Stimulated activated CD8-positive, alpha-beta memory T cell treated with anti-CD3 and anti-CD28 coated beads, Interleukin-2, amount 100 ng/mL, for 1 hour (primary cell): ENCODE data around the gene CDC25C.
A peak's percentile ranks its signal among the peaks of the same experiment; 100 is the strongest.

Source experiments
- DNase-seq, 2 donors: peaks; one replicate each; pipeline ENCODE4 v3.0.0-alpha.2; 2020; ENCODE audit warnings: low read depth in 2 of 2

The CDC25C gene

DNA sequence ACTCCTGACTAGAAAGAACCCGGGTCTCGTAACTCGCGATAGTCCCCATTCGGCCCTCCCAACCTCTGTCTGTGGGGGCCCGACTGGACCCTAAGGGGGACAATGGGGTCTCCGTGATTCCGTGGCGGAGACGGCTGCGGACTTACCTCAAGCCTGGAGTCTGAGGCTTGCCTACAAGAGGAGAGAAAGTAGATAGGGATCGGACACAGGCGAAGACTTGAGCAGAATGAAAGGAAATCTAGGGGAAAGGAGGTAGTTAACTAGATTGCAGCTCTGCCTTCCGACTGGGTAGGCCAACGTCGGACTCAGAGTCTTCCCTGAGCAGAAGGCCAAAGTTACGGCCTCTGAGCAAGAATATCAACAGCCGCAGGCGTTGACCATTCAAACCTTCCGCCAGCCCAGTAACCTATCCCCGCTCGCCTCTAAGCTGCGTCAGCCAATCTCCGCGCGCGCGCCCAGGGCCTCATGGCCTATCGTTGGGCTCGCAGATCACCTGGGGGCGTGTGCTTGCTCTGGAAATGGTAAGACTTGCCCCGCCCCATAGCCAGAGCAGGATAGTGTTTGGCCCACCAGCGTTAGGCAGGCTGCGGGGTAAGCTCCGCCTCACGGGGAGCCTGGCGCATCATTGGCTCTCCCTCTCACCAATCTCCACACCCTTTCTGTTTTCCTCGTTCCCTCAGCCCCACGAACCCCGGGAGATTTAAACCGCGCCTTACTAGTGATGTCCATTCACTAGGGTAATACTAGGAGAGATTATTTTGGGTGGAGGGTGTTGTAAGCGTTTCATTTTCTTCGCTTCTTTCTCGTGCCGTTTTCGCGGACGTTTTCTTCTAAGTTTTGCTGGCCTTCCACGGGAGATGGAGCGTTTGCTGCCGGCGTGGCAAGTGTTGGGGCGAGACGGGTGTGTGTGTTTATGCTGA is at the start of gene CDC25C:
TSS of gene CDC25C (minus strand) at position 356 of the 920 bp plus-strand sequence. CDS start 624 bp downstream, outside the sequence.
- peak; percentile 84 to 93 for DNase-seq

DNA sequence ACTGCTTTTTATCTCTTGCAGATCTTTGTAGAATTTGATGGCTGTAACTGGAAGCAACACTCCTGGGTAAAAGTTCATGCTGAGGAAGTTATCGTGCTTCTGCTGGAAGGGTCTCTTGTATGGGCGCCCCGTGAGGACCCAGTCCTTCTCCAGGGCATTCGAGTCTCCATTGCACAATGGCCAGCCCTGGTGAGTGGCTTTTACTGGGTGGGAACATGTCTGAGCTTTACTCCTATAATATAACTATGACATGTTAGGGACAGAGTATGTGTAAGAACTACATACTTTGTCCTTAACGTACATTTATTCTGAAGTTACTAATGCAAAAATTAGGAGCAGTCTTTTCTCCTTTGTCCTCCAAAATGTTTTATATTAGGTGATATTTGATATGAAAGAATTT is 41.0 kb upstream of the CDC25C start:
- DNase-seq = no peak

- no peak for DNase-seq
These were observed 40.6 kb upstream of the CDC25C start for GRCh38 chr5:138372225-138372624.

DNA sequence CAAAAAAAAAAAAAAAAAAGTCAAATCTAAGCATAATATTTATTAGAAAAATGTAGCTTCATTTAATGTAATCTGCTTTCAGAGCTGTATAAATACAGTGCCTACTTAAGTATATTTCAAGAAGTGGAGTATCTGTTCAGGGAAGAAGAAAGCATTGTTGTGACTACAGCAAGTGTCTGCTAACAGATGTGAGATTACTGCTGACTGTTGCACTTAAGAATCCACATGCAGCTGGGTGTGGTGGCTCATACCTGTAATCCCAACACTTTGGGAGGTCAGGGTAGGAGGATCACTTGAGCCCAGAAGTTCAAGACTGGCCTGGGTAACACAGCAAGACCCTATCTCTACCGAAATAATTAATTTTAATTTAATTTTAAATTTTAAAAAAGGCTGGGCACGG is 39.9 kb upstream of the CDC25C start:
- no peak for DNase-seq

GRCh38 chr5:138370537-138370936 is 38.9 kb upstream of the CDC25C start:
- no peak for DNase-seq

- DNase-seq = no peak
These were observed 38.1 kb upstream of the CDC25C start for GRCh38 chr5:138369706-138370105.

DNA sequence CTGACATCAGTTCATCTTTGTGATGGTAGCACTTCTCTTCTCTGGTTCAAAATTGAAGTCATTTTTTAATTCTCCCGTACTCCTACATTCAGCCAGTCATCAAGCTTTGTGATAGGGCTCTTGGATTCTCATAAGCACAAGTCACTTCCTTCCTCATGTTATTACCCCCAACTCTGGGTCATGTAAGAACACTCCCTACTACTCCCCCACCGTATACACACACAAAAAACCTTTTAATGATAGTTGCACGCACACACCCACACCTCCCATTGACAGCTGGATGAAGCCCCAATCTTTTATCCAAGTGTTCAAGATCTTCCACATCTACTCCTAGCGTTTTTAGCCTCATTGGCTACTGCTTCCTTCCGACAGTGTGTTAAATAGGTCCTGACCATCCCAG is 37.7 kb upstream of the CDC25C start:
- no peak for DNase-seq

DNA sequence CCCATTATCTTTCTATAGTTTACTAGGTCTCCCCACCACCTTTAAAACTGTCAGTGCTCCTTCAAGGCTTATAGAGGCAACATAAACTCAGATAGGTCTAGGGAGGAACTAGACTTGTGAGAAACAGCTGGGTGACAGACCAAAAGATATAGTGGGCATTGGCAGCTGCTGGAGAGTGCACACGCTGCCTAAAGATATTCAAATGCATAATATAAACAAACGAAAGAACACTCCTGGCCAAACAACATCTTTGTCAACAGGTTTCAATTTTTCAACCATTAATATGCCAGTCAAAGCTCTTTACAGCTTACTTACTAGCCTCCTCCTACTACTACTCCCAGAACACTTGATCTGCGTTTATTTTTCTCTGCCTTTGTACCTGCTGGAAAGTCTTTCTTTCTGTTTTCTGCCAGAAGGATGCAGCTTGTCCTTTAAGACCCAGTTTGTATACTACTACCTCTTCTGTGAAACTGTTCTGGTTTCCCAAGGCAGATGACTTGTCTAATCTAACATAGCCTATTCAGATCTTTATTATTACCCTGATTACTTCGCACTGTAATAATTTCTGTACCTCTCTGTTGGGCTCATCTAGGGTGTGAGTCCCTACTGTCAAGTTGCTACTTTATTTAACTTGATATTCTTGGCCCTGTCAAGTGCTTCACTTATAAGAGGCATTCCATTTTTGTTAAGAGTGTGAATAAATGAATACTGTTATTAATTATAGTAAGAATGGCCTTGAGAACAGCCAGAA is 35.2 kb upstream of the CDC25C start:
- DNase-seq = no peak

DNA sequence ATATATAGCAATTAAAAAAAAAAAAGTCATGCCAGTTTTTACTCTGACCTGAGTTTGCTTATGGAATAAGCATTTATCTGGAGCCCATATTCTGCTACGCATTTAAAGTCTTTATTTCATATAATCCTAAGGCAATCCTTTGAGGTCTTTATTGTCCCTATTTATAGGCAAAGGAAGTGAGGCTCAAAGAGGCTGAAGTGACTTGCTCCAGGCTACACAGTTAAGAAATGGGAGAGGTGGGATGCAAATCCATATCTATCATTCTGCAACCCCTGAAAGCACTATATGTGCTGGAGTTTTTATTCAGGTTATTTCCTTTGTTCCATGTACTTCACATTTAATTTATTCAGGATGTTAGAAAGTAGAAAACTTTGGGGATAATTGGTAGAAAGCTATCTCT is 33.0 kb upstream of the CDC25C start:
- DNase-seq = no peak

DNA sequence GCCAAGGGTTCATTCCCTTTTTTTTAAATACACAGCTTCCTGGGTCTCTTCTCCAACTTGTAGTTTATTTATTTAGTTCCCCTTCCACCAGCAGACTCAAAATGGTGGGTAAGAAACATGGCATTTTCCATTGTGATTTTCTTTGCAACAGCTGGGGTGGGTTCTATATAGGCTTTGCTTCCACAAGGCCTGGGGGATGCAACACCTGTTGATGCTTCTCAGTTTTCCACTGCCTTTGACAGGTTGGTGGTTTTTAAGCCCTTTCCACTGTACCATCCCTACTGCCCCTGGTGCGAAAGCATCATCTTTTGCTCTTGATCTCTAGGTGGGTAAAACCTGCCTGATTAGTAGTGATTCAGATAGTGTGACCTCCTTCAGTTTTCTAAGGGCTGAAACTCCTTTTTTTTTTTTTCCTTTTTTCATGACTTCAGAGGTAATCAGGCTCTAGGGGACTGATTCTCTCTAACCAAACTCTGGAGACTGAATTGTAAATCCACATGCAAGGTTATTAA is 29.4 kb upstream of the CDC25C start:
- DNase-seq = no peak

GRCh38 chr5:138359621-138360020 is 28.0 kb upstream of the CDC25C start:
- no peak for DNase-seq

- no peak for DNase-seq
These were observed 23.3 kb upstream of the CDC25C start for GRCh38 chr5:138354926-138355378.

- no peak for DNase-seq
These were observed 22.8 kb upstream of the CDC25C start for GRCh38 chr5:138354387-138354786.

GRCh38 chr5:138353560-138354080 is 22.0 kb upstream of the CDC25C start:
- DNase-seq = no peak

DNA sequence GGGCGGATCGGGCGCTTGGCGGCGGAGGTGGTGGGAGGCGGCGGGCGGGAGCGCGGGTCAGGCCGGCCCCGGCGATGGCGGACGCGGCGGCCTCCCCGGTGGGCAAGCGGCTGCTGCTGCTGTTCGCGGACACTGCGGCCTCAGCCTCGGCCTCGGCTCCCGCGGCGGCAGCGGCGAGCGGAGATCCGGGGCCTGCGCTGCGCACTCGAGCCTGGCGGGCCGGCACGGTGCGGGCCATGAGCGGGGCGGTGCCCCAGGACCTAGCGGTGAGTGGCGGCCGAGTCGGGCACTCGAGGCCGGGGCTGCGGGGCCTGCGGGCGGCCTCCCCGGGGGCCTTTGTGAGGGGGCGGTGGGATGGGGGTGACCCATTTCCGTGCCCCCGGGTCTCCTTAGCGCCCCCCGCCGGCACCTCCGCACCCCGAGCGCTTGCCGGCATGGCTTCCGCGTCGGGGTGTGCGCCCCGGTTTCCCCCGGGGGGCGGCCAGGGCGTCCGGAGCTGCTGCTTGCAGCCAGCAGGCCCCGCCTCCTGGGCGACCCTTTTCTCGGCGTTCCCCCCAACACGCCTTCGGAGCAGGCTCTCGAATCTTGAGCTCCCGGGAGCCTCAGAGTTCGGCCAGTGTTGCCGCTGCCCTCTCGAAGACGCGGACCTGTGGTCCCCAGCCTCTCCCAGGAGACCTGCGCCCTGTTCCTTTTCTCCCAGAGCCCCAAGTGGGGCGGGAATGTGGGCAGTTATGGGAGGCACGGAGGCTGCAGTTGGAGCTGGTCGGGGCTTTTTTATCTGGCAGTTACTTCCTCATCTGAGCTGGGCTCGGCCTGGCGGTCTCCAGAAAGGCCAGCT is 21.3 kb upstream of the CDC25C start:
- peak; percentile 46 to 61 for DNase-seq

DNA sequence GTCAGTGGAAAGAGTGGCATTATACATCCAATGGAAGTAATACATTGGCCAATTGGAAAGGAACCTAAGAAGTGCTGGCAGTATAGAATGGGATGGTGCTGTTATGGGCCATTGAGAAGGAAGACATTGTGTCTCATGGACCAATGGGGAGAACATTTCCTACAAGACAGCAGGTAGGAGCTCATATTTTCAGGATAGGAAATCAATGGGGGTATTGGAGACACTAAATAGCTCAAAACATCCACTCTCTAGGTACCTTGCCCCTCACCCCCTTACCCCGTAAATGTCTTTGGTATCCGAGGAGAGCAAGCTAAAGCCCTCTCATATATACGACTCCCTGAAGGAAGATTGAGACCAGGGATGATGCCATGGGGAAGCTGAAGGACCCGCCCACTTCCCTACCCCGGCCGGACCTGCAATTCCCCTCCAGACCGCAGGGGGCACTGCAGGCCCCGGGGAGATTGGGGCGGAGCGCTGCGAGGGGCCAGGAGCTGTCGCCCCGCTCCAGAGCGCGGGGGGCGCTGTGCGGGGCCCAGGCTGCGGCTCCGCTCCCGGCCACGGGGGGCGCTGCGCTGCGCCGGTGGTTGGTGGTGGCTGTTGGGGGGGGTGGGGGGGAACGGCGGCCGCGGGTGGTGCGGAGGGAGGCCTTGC is 20.6 kb upstream of the CDC25C start, which contains the start of gene KDM3B:
TSS of gene KDM3B (plus strand) at position 615 of the 651 bp plus-strand sequence. CDS start 111 bp downstream, outside the sequence.
- DNase-seq = peak; percentile 86 to 87

- DNase-seq = no peak
These were observed 19.9 kb upstream of the CDC25C start for GRCh38 chr5:138351517-138351916.

DNA sequence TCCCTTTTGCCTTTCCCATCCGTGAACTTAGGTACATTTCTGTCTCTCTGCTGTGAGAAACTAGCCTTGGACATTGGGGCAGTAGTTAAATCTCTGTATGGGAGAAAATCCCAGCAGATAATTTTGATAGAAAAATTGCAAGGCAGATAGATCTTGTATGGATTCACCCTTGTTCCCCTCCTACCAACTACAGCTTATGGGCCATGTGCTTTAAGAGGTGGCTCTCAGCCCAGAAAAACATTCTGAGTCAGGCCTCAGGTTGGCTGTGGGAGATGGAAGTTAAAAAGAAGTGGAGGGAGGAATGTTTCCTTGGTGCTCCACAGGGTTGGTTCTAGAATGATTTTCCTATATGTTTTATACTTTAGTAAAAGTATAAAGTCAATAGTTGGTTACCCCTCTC is 19.5 kb upstream of the CDC25C start:
- DNase-seq = no peak

GRCh38 chr5:138350563-138350890 is 18.9 kb upstream of the CDC25C start:
- no peak for DNase-seq

DNA sequence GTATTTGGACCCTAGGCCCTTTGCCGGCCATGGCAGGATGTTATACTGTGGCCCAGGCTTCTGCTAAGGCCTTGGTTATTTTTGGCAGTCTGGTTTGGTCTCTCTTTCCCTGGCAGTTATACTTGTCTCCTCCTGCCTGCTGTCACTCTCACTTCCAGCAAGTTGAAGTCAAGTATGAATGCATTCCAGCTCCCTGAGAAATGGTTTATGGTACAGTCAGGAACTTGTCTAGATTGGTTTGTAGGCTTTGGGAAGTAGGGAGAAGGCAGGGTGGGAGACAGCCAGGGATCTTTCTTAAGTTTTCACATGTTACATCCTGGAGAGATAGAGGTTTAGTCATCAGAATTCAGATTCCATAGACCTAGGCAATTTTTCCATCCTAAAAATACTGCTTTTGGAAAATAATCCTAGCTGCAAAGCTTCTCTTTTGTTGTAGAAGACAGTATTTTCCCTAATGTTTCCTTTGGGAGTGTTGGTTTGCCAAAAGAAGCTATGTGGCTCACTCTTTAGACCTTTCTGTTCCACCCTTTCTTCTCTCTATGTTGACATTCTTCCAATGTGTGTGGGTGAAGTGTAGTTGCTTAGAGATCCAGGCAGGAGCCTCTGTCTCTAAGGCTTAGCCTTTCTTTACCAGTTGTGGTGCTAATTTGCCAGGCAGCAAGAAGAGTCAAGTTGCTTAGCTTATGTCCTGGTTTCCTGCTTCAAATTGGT is 18.4 kb upstream of the CDC25C start:
- no peak for DNase-seq
